ENCODE results near the gene NHERF2. TPM values are rescaled to one million over a fixed set of nuclear protein-coding genes. Genes with fewer than 3 reads are reported as not detected.

The NHERF2 gene
- polyA plus RNA-seq, 2 donors = 26.3 to 36.1 TPM

Other genes starting within 250 kb of the NHERF2 start
- gene SPSB3, start 244.3 kb upstream of the NHERF2 start, polyA plus RNA-seq = 100 to 1,000 TPM in 1 of 2 donors, 10 to 100 TPM in 1; 69.1 to 126 TPM
- gene NUBP2, start 243.9 kb upstream of the NHERF2 start, polyA plus RNA-seq = 10 to 100 TPM; 41.5 to 57.8 TPM
- under 1 TPM; 0.01 to 0.14 TPM for gene IGFALS, start 233.2 kb upstream of the NHERF2 start, polyA plus RNA-seq
- 10 to 100 TPM; 41.1 to 57.9 TPM for gene HAGH, start 200.1 kb upstream of the NHERF2 start, polyA plus RNA-seq
- gene FAHD1, start 199.7 kb upstream of the NHERF2 start, polyA plus RNA-seq = 10 to 100 TPM; 26.6 to 40.5 TPM
- under 1 TPM in 1 of 2 donors, not detected in 1; 0.08 TPM for gene MEIOB, start 154.7 kb upstream of the NHERF2 start, polyA plus RNA-seq
- 10 to 100 TPM in 1 of 2 donors, 1 to 10 TPM in 1; 8.0 to 16.3 TPM for gene HS3ST6, start 108.5 kb upstream of the NHERF2 start, polyA plus RNA-seq
- 10 to 100 TPM; 25.9 to 52.7 TPM for gene MSRB1, start 83.7 kb upstream of the NHERF2 start, polyA plus RNA-seq
- under 1 TPM; 0.06 to 0.14 TPM for gene RPL3L, start 72.2 kb upstream of the NHERF2 start, polyA plus RNA-seq
- gene NDUFB10, start 67.4 kb upstream of the NHERF2 start, polyA plus RNA-seq = 100 to 1,000 TPM; 160 to 207 TPM
- gene RPS2, start 62.1 kb upstream of the NHERF2 start, polyA plus RNA-seq = 1,000 to 10,000 TPM; 2,871 to 3,908 TPM
- gene RNF151, start 60.0 kb upstream of the NHERF2 start, polyA plus RNA-seq = under 1 TPM; 0.06 to 0.20 TPM
- gene TBL3, start 54.8 kb upstream of the NHERF2 start, polyA plus RNA-seq = 10 to 100 TPM; 56.6 to 59.0 TPM
- gene NOXO1, start 45.4 kb upstream of the NHERF2 start, polyA plus RNA-seq = 1 to 10 TPM; 2.7 to 9.3 TPM
- gene GFER, start 42.7 kb upstream of the NHERF2 start, polyA plus RNA-seq = 10 to 100 TPM; 13.1 to 23.1 TPM
- gene SYNGR3, start 36.9 kb upstream of the NHERF2 start, polyA plus RNA-seq = under 1 TPM; 0.06 to 0.36 TPM
- gene ZNF598, start 17.1 kb upstream of the NHERF2 start, polyA plus RNA-seq = 10 to 100 TPM; 27.9 to 36.4 TPM
- gene NPW, start 7.1 kb upstream of the NHERF2 start, polyA plus RNA-seq = under 1 TPM; 0.22 to 0.53 TPM
- 10 to 100 TPM; 15.1 to 16.2 TPM for gene NTHL1, start 20.9 kb downstream of the NHERF2 start, polyA plus RNA-seq
- gene TSC2, start 21.1 kb downstream of the NHERF2 start, polyA plus RNA-seq = 10 to 100 TPM; 31.1 to 66.6 TPM
- 10 to 100 TPM; 40.5 to 78.0 TPM for gene PKD1, start 109.0 kb downstream of the NHERF2 start, polyA plus RNA-seq
- gene RAB26, start 121.7 kb downstream of the NHERF2 start, polyA plus RNA-seq = 1 to 10 TPM; 1.1 to 4.7 TPM
- gene TRAF7, start 128.9 kb downstream of the NHERF2 start, polyA plus RNA-seq = 10 to 100 TPM; 40.1 to 41.5 TPM
- under 1 TPM; 0.29 to 0.81 TPM for gene CASKIN1, start 169.7 kb downstream of the NHERF2 start, polyA plus RNA-seq
- gene MLST8, start 178.6 kb downstream of the NHERF2 start, polyA plus RNA-seq = 10 to 100 TPM; 27.8 to 38.3 TPM
- 1 to 10 TPM; 3.6 to 4.6 TPM for gene BRICD5, start 184.0 kb downstream of the NHERF2 start, polyA plus RNA-seq
- 1 to 10 TPM; 7.1 to 7.7 TPM for gene PGP, start 187.9 kb downstream of the NHERF2 start, polyA plus RNA-seq
- gene E4F1, start 196.7 kb downstream of the NHERF2 start, polyA plus RNA-seq = 10 to 100 TPM; 19.9 to 31.0 TPM
- gene DNASE1L2, start 209.5 kb downstream of the NHERF2 start, polyA plus RNA-seq = 1 to 10 TPM in 1 of 2 donors, under 1 TPM in 1; 0.41 to 1.3 TPM
- gene ECI1, start 224.7 kb downstream of the NHERF2 start, polyA plus RNA-seq = 10 to 100 TPM; 58.7 to 62.9 TPM
- 10 to 100 TPM; 41.4 to 100.0 TPM for gene RNPS1, start 241.2 kb downstream of the NHERF2 start, polyA plus RNA-seq